ENCODE results near the gene MAML3.

GRCh38 chr4:140102421-140102820 lies 51.6 kb downstream of the MAML3 start:
- TF ChIP-seq CTCF (IDR thresholded peaks at IDR 0.05; ENCODE audit: low read length) (no peak), EZH2 (IDR thresholded peaks at IDR 0.05; ENCODE audit: borderline replicate concordance, low read length) (no peak)
